SK-N-SH treated with all-trans-retinoic acid at 6 μM for 48 hours (cell line): ENCODE measurements around the gene IMMP2L.

ENCODE experiments used
- CREB5 ChIP-seq: fragments of 250-450 bp; sonication (Bioruptor Pico); IDR thresholded peaks from 2 replicates; pipeline ENCODE4 v1.5.1; 2020; ENCODE audit warnings: low read depth, mild to moderate bottlenecking, moderate library complexity
- GLIS3 ChIP-seq: fragments of 250-450 bp; sonication (Bioruptor Pico); IDR thresholded peaks from 2 replicates; pipeline ENCODE4 v1.5.0; 2020; ENCODE audit warnings: mild to moderate bottlenecking, moderate library complexity
- PATZ1 ChIP-seq: fragments of 250-450 bp; sonication (Bioruptor Pico); IDR thresholded peaks from 2 replicates; pipeline ENCODE4 v1.8.0; 2020; ENCODE audit warnings: mild to moderate bottlenecking, moderate library complexity, borderline replicate concordance
- PPARA ChIP-seq: fragments of 250-450 bp; sonication (Bioruptor Pico); IDR thresholded peaks from 2 replicates; pipeline ENCODE4 v1.5.0; 2020; ENCODE audit warnings: mild to moderate bottlenecking, borderline replicate concordance
- RARB ChIP-seq: fragments of 250-450 bp; sonication (Bioruptor Pico); IDR thresholded peaks from 2 replicates; pipeline ENCODE4 v1.8.0; 2021; ENCODE audit warnings: mild to moderate bottlenecking, moderate library complexity
- SNAI2 ChIP-seq: fragments of 250-450 bp; sonication (Bioruptor Pico); IDR thresholded peaks from 2 replicates; pipeline ENCODE4 v1.5.0; 2020; ENCODE audit warnings: mild to moderate bottlenecking, moderate library complexity
- TCF4 ChIP-seq: fragments of 250-450 bp; sonication (Bioruptor Pico); IDR thresholded peaks from 2 replicates; pipeline ENCODE4 v1.8.0; 2021; ENCODE audit warnings: mild to moderate bottlenecking, moderate library complexity, borderline replicate concordance
- TSHZ2 ChIP-seq: fragments of 250-450 bp; sonication (Bioruptor Pico); IDR thresholded peaks from 2 replicates; pipeline ENCODE4 v1.5.0; 2020; ENCODE audit warnings: mild to moderate bottlenecking, moderate library complexity
- ZC3H10 ChIP-seq: fragments of 250-450 bp; sonication (Bioruptor Pico); IDR thresholded peaks from 2 replicates; pipeline ENCODE4 v1.5.1; 2021; ENCODE audit warnings: mild to moderate bottlenecking, moderate library complexity
- ZFP30 ChIP-seq: fragments of 450-650 bp; formaldehyde crosslinking; IDR thresholded peaks from 2 replicates; pipeline ENCODE4 v1.5.0; 2022; ENCODE audit warnings: mild to moderate bottlenecking, moderate library complexity
- ZNF70 ChIP-seq: fragments of 450-650 bp; formaldehyde crosslinking; IDR thresholded peaks from 2 replicates; pipeline ENCODE4 v1.5.0; 2020; ENCODE audit warnings: mild to moderate bottlenecking, moderate library complexity

GRCh38 chr7:110940756-110941155, 621.5 kb downstream of the IMMP2L start:
- no peak for TF ChIP-seq SNAI2
- no peak for TF ChIP-seq RARB (CRISPR knock-in tag)
- TF ChIP-seq GLIS3 (CRISPR knock-in tag): no peak
- no peak for TF ChIP-seq TCF4 (CRISPR knock-in tag)
- no peak for TF ChIP-seq TSHZ2 (CRISPR knock-in tag)
- no peak for TF ChIP-seq ZNF70
- no peak for TF ChIP-seq PPARA (CRISPR knock-in tag)
- TF ChIP-seq PATZ1 (CRISPR knock-in tag): no peak
- TF ChIP-seq CREB5 (CRISPR knock-in tag): no peak
- no peak for TF ChIP-seq ZFP30
- no peak for TF ChIP-seq ZC3H10 (CRISPR knock-in tag)
